H1 (cell line): ENCODE data around the gene LSR. TPM values are rescaled to one million over a fixed set of nuclear protein-coding genes. Genes with fewer than 3 reads are reported as not detected.

Experiments used
- BCL11A ChIP-seq, 2 experiments: IDR thresholded peaks; one replicate each; pipeline ENCODE4 v1.6.1; 2011; ENCODE audit warnings: low read depth in 2 of 2, low read length in 2 of 2, mild to moderate bottlenecking in 2 of 2
- CHD7 ChIP-seq: fragments of 300-600 bp; sonication (generic); IDR thresholded peaks from 2 replicates; pipeline ENCODE4 v1.7.1; 2012; ENCODE audit warnings: low read length, moderate library complexity, mild to moderate bottlenecking, inconsistent platforms; ENCODE audit not compliant: insufficient replicate concordance
- E2F6 ChIP-seq: IDR thresholded peaks from 2 replicates; pipeline ENCODE4 v1.6.1; 2012; ENCODE audit warnings: inconsistent platforms
- HDAC2 ChIP-seq, 2 experiments: fragments of 300-600 bp in 1 of 2; sonication (generic) in 1 of 2; IDR thresholded peaks; 2 replicates each; pipeline ENCODE4 v1.6.1; 2011 to 2012; ENCODE audit warnings: low read depth in 2 of 2, low read length in 2 of 2, mild to moderate bottlenecking in 2 of 2, moderate library complexity in 2 of 2, borderline replicate concordance in 1 of 2, inconsistent platforms in 1 of 2
- KDM5A ChIP-seq: fragments of 200-600 bp; IDR thresholded peaks from 2 replicates; pipeline ENCODE4 v1.7.1; 2012; ENCODE audit warnings: mild to moderate bottlenecking, low read length, inconsistent platforms, mixed read lengths
- polyA plus RNA-seq, 7 experiments: library from polyadenylated mRNA; depleted of rRNA in 3 of 7; stranded (reverse) in 5 of 7; unstranded in 2 of 7; fragments of >200 nt in 5 of 7; fragments of 200-250 nt in 2 of 7; gene quantifications; 1 replicate in 5 of 7; 2 replicates in 1 of 7; 4 replicates in 1 of 7; pipeline versions ENCODE4 v1.2.1 to v1.2.3, GENCODE V29; 2011 to 2013; ENCODE audit warnings: missing spikeins in 2 of 7, mixed read lengths in 2 of 7
- total RNA-seq: library from RNA; stranded (reverse); fragmentation: NEBNext Ultra II Directional; extraction: Animal tissue kit (Norgen Biotek cat#: 25700); gene quantifications from 2 replicates; pipeline ENCODE4 v1.2.1, GENCODE V29; 2021

Gene LSR
- total and polyA plus RNA-seq, 2 of the 8 experiments (the other 6 are each of a cell fraction or from before 2014, with no cell fraction given), result 159 to 186 TPM

GRCh38 chr19:35307931-35308330, 59.1 kb downstream of the LSR start (continued):
- TF ChIP-seq HDAC2 (IDR thresholded peaks at IDR 0.05; ENCODE audit: borderline replicate concordance in 1 of 2, low read depth in 2 of 2, low read length in 2 of 2) (no peak), BCL11A (IDR thresholded peaks at IDR 0.05; ENCODE audit: low read depth in 2 of 2, low read length in 2 of 2) (no peak), E2F6 (no peak), CHD7 (no peak), KDM5A (no peak)
